NT2/D1 (cell line): ENCODE results near the gene MYD88.
"Not testable (repeated sequence)": the region's sequence is repeated elsewhere in the genome, so short reads cannot be mapped to it uniquely, and the experiment has no call there.

Experiments used
- SUZ12 ChIP-seq: IDR thresholded peaks from 2 replicates; pipeline ENCODE4 v1.6.1; 2011; ENCODE audit not compliant: insufficient read length, insufficient read depth; ENCODE audit errors: extremely low read depth
- YY1 ChIP-seq: IDR thresholded peaks from 2 replicates; pipeline ENCODE4 v1.6.1; 2011; ENCODE audit not compliant: insufficient read length, insufficient read depth
- ZNF274 ChIP-seq: IDR thresholded peaks from 2 replicates; pipeline ENCODE4 v1.6.1; 2011; ENCODE audit warnings: mild to moderate bottlenecking, low read depth, low read length

DNA sequence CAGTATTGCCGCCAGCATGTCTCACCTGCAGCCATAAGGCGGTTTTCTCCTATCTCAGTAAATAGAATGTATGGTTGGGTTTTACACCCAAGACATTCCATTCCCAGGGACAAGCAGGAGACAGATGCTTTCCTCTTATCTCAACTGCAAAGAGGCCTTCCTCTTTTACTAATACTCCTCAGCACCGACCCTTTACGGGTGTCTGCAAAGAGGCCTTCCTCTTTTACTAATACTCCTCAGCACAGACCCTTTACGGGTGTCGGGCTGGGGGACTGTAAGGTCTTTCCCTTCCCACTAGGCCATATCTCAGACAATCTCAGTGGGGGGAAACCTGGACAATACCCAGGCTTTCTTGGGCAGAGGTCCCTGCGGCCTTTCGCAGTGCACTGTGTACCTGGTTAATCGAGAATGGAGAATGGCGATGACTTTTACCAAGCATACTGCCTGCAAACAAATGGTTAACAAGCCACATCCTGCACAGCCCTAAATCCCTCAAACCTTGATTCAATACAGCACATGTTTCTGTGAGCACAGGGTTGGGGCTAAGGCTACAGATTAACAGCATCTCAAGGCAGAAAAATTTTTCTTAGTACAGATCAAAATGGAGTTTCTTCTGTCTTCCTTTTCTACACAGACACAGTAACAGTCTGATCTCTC, 2.7 kb upstream of the MYD88 start:
- TF ChIP-seq YY1, ZNF274, SUZ12: not testable (repeated sequence)
